GM12875 (cell line): ENCODE measurements around the gene TTI1.

Source experiments
- H3K4me3 ChIP-seq: one replicate; pipeline ENCODE4 v1.5.1; 2011; ENCODE audit warnings: low read depth, low read length, control low read depth
- CTCF ChIP-seq: IDR thresholded peaks from 2 replicates; pipeline ENCODE4 v1.5.1; 2011; ENCODE audit warnings: low read depth, mild to moderate bottlenecking, control low read depth, inconsistent platforms, low read length, moderate library complexity, borderline replicate concordance; ENCODE audit not compliant: insufficient read depth

The TTI1 gene

GRCh38 chr20:37947943-37948342 lies 85.3 kb downstream of the TTI1 start:
- no peak for TF ChIP-seq CTCF
- no peak overlapping the region for H3K4me3 ChIP-seq

GRCh38 chr20:37946946-37947345 lies 86.3 kb downstream of the TTI1 start:
- no peak overlapping the region for H3K4me3 ChIP-seq
- no peak for TF ChIP-seq CTCF

- no peak for TF ChIP-seq CTCF
- H3K4me3 ChIP-seq: no peak overlapping the region
Measured at GRCh38 chr20:37945091-37945547, 88.1 kb downstream of the TTI1 start.

- H3K4me3 ChIP-seq: no peak overlapping the region
- no peak for TF ChIP-seq CTCF
Measured at GRCh38 chr20:37944456-37944981, 88.7 kb downstream of the TTI1 start.

- H3K4me3 ChIP-seq: no peak overlapping the region
- TF ChIP-seq CTCF: no peak
Measured at GRCh38 chr20:37943501-37944455, 89.5 kb downstream of the TTI1 start.

- no peak for TF ChIP-seq CTCF
- no peak overlapping the region for H3K4me3 ChIP-seq
Measured at GRCh38 chr20:37943033-37943432, 90.2 kb downstream of the TTI1 start.

GRCh38 chr20:37941992-37942391 lies 91.3 kb downstream of the TTI1 start:
- no peak for TF ChIP-seq CTCF
- H3K4me3 ChIP-seq: no peak overlapping the region
